AG09319 (cell line): ENCODE data around the gene TMEM135.
"Not testable (repeated sequence)": the region's sequence is repeated elsewhere in the genome, so short reads cannot be mapped to it uniquely, and the experiment has no call there.

Source experiments
- DNase-seq: peaks from one replicate; pipeline ENCODE4 v3.0.0-alpha.2; 2010; ENCODE audit warnings: low read depth; ENCODE audit errors: extremely low read depth
- TF ChIP-seq, protein P1 (sequence below): IDR thresholded peaks from 2 replicates; pipeline ENCODE4 v1.5.1; 2011; ENCODE audit warnings: low read depth, mild to moderate bottlenecking, inconsistent platforms, low read length, moderate library complexity

Gene TMEM135

DNA sequence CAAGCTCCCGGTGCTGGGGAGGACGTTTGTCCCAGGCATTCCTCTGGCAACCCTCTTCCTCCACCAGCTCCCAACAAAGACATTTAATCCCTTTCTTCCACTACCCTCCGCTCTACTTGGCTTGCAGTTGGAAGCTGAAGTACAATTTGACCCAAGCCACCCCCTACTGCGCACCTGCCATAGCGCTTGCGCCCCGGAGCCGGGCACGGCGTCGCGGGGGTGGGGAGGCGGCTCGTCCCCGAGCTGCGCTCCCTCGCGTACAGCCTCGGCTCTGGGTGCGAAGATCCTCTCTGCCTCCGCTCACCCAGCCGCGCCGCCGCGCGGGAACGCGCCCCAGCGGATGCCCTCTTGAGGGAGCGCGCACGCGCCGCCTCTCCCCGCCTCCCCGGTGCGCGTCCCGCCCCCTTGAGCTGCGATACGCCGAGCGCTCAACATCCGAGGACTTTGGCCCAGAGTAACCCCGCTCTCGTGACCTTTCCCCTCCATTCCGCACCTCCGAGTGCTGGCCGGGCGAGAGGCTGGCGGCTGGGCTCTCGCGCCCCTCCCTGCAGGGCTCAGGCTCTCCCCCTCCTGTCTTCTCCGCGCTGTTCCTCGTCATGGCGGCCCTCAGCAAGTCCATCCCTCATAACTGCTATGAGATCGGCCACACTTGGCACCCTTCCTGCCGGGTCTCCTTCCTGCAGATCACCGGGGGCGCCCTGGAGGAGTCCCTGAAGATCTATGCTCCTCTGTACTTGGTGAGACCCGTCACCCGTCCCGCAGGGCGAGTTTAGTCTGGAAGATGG is at the start of gene TMEM135:
Gene TMEM135, plus strand, starts transcription at position 485 of the 785 bp plus-strand sequence. Its CDS starts 112 bp downstream, at position 597.
- TF ChIP-seq, protein P1, sequence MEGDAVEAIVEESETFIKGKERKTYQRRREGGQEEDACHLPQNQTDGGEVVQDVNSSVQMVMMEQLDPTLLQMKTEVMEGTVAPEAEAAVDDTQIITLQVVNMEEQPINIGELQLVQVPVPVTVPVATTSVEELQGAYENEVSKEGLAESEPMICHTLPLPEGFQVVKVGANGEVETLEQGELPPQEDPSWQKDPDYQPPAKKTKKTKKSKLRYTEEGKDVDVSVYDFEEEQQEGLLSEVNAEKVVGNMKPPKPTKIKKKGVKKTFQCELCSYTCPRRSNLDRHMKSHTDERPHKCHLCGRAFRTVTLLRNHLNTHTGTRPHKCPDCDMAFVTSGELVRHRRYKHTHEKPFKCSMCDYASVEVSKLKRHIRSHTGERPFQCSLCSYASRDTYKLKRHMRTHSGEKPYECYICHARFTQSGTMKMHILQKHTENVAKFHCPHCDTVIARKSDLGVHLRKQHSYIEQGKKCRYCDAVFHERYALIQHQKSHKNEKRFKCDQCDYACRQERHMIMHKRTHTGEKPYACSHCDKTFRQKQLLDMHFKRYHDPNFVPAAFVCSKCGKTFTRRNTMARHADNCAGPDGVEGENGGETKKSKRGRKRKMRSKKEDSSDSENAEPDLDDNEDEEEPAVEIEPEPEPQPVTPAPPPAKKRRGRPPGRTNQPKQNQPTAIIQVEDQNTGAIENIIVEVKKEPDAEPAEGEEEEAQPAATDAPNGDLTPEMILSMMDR: peak; percentile 16
- DNase-seq: peak; percentile 58

DNA sequence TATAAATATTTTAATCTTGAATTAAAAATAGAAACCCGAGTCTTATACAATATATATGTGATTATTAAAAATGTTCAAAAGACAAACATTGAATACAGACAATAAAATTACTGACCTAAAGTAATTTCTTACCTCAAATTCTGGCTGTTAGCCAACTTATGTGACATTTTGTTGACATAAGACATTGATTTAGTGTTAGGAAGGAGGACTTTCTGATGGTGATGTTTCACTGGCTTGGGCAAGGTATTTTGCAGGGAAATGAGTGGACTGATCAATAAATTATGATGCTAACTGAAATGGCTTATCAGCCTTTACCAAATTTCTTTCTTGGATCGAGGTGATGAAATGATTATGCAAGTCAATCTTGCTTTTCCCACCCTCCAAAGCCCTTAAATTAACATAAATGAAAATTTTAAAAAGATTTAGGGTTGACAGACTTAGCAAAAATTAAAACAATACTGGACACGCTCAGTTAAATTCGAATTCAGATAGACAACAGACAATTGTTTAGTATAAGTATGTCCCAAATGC is 49.3 kb upstream of the TMEM135 start:
- TF ChIP-seq, protein P1: no peak
- no peak for DNase-seq

DNA sequence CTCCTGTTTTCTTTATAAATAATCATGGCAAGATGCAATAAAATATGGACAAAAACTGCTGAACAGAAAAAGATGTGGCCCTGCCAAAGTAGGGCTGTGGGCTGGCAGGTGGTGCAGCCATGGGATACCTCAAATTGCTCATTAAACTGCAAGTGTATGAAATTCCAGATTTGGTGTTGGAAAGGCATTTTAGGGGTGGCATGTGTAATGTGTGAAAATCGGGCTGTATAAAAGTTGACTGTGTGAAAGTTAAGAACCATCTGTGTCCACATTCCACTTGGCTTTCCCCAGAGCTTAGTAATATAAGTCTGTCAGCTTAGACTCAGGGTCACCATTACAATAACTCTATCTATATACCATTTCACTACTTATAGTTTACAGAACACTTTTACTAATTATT is 47.7 kb upstream of the TMEM135 start:
- no peak for DNase-seq
- TF ChIP-seq, protein P1: no peak

DNA sequence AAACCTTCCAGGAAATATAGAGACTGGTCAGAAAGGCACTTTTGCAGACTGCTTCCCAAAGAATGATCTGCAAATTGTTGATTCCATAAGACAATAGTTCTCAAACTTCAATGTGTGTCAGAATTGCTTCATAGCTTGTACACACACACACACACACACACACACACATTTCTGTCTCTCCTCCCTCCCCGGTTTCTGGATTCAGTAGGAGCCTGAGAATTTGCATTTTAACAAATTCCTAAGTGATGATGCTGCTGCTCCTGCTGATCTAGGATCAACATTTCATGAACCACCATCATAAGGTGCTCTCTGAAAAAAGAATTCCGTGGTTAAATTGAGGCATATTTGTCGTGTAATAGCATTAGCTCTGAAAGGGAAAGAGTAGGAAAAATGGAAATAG is 47.2 kb upstream of the TMEM135 start:
- peak; percentile 4 for DNase-seq
- TF ChIP-seq, protein P1: no peak

DNA sequence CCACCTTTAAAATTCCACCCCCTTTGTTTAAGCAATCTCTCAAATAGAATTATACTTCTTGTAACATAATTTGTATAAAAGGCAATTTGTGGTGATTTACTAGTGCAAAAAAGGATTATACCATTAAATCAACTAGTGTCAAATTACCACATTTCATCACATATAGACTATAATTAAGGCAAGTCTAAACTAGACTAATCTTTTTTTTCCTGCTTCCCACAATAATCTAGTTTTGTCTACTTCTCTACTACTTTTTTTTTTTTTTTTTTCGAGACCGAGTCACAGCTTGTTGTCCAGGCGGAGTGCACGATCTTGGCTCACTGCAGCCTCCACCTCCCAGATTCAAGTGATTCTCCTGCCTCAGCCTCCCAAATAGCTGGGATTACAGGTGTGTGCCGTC is 46.4 kb upstream of the TMEM135 start:
- TF ChIP-seq, protein P1: no peak
- DNase-seq: no peak

DNA sequence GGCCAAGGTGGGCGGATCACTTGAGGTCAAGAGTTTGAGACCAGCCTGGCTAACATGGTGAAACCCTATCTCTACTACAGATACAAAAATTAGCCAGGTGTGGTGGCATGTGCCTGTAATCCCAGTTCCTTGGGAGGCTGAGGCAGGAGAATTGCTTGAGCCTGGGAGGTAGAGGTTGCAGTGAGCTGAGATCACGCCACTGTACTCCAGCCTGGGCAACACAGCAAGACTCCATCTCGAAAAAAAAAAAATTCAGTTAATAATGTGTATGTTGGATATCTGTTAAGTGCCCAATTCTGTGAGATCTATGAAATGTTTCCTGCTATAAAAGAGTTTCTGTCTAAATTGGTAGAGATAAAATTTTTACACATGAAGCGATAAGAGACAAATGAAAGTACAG is 45.4 kb upstream of the TMEM135 start:
- not testable (repeated sequence) for DNase-seq

DNA sequence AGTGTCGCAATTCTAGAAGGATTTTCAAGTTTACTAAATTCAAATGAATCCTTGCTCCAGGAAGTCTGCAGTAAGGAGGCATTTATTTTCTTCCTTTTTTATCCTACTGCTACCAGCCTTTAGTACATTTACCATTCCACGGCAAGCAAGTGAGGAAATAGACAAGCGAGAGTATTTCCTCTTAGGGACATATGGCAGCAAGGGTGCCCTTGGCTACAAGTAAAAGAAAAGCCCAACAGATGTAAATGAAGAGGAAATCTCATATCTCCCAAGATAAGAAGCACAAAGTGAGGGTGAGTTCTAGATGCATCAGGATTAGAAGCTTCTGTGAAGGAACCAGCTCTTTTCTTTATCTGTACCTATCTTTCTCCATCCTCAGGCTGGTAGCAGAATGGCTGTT is 44.7 kb upstream of the TMEM135 start:
- no peak for DNase-seq
- TF ChIP-seq, protein P1: no peak
